H1 (cell line): ENCODE measurements around the gene ISL2. TPM values are rescaled to one million over a fixed set of nuclear protein-coding genes. Genes with fewer than 3 reads are reported as not detected.

Experiments
- CTBP2 ChIP-seq: IDR thresholded peaks from 2 replicates; pipeline ENCODE4 v1.7.0; 2011; ENCODE audit warnings: borderline replicate concordance, mild to moderate bottlenecking, moderate library complexity, mixed read lengths, low read length; ENCODE audit not compliant: insufficient read depth, insufficient read length
- POLR2AphosphoS5 ChIP-seq: IDR thresholded peaks from 2 replicates; pipeline ENCODE4 v1.6.1; 2011; ENCODE audit warnings: low read depth, low read length
- TAF1 ChIP-seq: IDR thresholded peaks from 2 replicates; pipeline ENCODE4 v1.6.1; 2011; ENCODE audit warnings: mild to moderate bottlenecking, low read depth, low read length
- polyA plus RNA-seq, 7 experiments: library from polyadenylated mRNA; depleted of rRNA in 3 of 7; stranded (reverse) in 5 of 7; unstranded in 2 of 7; fragments of >200 nt in 5 of 7; fragments of 200-250 nt in 2 of 7; gene quantifications; 1 replicate in 5 of 7; 2 replicates in 1 of 7; 4 replicates in 1 of 7; pipeline versions ENCODE4 v1.2.1 to v1.2.3, GENCODE V29; 2011 to 2013; ENCODE audit warnings: missing spikeins in 2 of 7, mixed read lengths in 2 of 7
- total RNA-seq: library from RNA; stranded (reverse); fragmentation: NEBNext Ultra II Directional; extraction: Animal tissue kit (Norgen Biotek cat#: 25700); gene quantifications from 2 replicates; pipeline ENCODE4 v1.2.1, GENCODE V29; 2021
- TF ChIP-seq, protein P1 (sequence below): fragments of 300-600 bp; sonication (generic); IDR thresholded peaks from 2 replicates; pipeline ENCODE4 v1.7.1; 2012; ENCODE audit warnings: low read length, moderate library complexity, mild to moderate bottlenecking, inconsistent platforms; ENCODE audit not compliant: insufficient replicate concordance
- TF ChIP-seq, protein P2 (sequence below): IDR thresholded peaks from 2 replicates; pipeline ENCODE4 v1.6.1; 2012; ENCODE audit warnings: inconsistent platforms

ISL2 gene
- total and polyA plus RNA-seq, 2 of the 8 experiments (the other 6 are each of a cell fraction or from before 2014, with no cell fraction given) = 0.32 to 0.99 TPM

DNA sequence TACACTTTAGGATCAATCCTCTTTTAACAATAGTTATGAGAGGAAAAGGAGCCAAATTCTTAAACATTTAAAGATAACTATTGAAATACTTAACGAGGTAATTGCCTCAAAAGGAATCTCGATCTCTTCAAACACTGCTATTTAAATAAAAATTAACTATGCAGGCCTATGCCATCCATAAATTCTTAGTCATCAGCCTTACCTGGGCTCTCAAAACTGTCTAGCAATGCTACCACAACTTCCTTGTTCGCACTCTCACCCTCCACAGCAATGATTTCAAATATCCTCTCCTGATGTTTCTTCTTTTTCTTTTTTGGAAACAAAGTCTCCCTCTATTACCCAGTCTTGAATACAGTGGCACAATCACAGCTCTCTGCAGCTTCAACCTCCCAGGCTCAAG is 37.6 kb upstream of the ISL2 start (continued):
- TF ChIP-seq, protein P1, sequence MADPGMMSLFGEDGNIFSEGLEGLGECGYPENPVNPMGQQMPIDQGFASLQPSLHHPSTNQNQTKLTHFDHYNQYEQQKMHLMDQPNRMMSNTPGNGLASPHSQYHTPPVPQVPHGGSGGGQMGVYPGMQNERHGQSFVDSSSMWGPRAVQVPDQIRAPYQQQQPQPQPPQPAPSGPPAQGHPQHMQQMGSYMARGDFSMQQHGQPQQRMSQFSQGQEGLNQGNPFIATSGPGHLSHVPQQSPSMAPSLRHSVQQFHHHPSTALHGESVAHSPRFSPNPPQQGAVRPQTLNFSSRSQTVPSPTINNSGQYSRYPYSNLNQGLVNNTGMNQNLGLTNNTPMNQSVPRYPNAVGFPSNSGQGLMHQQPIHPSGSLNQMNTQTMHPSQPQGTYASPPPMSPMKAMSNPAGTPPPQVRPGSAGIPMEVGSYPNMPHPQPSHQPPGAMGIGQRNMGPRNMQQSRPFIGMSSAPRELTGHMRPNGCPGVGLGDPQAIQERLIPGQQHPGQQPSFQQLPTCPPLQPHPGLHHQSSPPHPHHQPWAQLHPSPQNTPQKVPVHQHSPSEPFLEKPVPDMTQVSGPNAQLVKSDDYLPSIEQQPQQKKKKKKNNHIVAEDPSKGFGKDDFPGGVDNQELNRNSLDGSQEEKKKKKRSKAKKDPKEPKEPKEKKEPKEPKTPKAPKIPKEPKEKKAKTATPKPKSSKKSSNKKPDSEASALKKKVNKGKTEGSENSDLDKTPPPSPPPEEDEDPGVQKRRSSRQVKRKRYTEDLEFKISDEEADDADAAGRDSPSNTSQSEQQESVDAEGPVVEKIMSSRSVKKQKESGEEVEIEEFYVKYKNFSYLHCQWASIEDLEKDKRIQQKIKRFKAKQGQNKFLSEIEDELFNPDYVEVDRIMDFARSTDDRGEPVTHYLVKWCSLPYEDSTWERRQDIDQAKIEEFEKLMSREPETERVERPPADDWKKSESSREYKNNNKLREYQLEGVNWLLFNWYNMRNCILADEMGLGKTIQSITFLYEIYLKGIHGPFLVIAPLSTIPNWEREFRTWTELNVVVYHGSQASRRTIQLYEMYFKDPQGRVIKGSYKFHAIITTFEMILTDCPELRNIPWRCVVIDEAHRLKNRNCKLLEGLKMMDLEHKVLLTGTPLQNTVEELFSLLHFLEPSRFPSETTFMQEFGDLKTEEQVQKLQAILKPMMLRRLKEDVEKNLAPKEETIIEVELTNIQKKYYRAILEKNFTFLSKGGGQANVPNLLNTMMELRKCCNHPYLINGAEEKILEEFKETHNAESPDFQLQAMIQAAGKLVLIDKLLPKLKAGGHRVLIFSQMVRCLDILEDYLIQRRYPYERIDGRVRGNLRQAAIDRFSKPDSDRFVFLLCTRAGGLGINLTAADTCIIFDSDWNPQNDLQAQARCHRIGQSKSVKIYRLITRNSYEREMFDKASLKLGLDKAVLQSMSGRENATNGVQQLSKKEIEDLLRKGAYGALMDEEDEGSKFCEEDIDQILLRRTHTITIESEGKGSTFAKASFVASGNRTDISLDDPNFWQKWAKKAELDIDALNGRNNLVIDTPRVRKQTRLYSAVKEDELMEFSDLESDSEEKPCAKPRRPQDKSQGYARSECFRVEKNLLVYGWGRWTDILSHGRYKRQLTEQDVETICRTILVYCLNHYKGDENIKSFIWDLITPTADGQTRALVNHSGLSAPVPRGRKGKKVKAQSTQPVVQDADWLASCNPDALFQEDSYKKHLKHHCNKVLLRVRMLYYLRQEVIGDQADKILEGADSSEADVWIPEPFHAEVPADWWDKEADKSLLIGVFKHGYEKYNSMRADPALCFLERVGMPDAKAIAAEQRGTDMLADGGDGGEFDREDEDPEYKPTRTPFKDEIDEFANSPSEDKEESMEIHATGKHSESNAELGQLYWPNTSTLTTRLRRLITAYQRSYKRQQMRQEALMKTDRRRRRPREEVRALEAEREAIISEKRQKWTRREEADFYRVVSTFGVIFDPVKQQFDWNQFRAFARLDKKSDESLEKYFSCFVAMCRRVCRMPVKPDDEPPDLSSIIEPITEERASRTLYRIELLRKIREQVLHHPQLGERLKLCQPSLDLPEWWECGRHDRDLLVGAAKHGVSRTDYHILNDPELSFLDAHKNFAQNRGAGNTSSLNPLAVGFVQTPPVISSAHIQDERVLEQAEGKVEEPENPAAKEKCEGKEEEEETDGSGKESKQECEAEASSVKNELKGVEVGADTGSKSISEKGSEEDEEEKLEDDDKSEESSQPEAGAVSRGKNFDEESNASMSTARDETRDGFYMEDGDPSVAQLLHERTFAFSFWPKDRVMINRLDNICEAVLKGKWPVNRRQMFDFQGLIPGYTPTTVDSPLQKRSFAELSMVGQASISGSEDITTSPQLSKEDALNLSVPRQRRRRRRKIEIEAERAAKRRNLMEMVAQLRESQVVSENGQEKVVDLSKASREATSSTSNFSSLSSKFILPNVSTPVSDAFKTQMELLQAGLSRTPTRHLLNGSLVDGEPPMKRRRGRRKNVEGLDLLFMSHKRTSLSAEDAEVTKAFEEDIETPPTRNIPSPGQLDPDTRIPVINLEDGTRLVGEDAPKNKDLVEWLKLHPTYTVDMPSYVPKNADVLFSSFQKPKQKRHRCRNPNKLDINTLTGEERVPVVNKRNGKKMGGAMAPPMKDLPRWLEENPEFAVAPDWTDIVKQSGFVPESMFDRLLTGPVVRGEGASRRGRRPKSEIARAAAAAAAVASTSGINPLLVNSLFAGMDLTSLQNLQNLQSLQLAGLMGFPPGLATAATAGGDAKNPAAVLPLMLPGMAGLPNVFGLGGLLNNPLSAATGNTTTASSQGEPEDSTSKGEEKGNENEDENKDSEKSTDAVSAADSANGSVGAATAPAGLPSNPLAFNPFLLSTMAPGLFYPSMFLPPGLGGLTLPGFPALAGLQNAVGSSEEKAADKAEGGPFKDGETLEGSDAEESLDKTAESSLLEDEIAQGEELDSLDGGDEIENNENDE = no peak
- no peak for TF ChIP-seq POLR2AphosphoS5
- TF ChIP-seq, protein P2, sequence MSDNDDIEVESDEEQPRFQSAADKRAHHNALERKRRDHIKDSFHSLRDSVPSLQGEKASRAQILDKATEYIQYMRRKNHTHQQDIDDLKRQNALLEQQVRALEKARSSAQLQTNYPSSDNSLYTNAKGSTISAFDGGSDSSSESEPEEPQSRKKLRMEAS = no peak
- TF ChIP-seq TAF1 = no peak
- no peak for TF ChIP-seq CTBP2
